NCI-H1694 treated with DMSO at 0.1 percent for 48 hours (cell line): ENCODE measurements around the gene TPBGL.

Experiments used
- DNase-seq: peaks from one replicate; lab custom pipeline; 2025; lab: John Stamatoyannopoulos, UW

The TPBGL gene

GRCh38 chr11:75246006-75246670, 5.6 kb downstream of the TPBGL start:
- DNase-seq = no peak

GRCh38 chr11:75246671-75247350, 6.2 kb downstream of the TPBGL start:
- DNase-seq = no peak

DNA sequence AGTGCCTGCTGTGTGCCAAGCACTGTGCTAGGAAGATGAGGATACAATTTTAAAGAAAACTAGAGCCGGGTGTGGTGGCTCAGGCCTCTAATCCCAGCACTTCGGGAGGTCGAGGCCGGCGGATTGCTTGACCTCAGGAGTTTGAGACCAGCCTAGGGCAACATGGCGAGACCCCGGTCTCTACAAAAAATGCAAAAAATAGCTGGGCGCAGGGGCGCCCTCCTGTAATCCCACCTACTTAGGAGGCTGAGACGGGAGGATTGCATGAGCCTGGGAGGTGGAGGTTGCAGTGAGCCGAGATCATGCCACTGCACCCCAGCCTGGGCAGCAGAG, 8.3 kb downstream of the TPBGL start:
- DNase-seq = no peak

DNA sequence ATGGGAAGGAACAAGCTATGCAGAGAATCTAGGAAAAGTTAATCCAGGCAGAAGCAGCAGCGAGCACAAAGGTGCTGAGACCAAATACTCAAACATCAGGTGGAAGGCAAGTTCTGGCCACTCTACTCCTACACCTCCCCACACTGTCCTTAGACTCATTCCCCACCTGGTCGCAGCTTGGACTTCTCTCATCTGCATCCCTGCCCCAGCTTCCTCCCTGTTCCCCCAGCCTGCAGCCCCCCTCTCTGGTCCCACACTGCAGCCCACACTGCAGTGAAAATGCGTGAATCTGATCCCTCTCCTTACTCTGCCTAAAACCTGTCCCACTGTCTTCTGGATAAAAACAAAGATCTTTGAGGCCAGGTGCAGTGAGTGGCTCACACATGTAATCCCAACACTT, 9.1 kb downstream of the TPBGL start:
- no peak for DNase-seq

- DNase-seq = no peak
Observed at GRCh38 chr11:75254326-75254725, 13.8 kb downstream of the TPBGL start.

- no peak for DNase-seq
Observed at GRCh38 chr11:75260396-75261170, 20.0 kb downstream of the TPBGL start.

DNA sequence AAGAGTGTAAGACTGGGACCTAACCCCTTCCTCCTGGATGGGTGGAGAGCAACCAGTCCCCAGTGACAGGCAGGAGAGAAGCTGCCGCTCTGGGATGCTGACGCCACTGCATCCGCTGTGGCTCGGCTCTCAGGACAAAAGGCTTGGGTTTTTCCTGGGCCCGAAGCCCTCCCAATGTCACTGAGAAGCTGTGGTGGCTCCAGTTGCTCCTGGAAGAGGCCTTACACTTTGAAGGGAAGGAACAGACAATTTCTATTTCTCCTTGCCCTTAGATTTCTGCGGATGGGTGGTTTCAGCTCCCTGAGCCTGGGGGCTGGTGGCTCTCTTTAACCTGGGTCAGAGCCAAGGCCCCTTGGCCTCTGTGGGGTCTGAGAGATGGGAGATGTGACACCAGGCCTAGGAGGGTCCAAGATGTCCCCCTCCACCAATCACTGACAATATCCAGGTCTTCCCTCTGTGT, 21.4 kb downstream of the TPBGL start:
- DNase-seq = no peak

DNA sequence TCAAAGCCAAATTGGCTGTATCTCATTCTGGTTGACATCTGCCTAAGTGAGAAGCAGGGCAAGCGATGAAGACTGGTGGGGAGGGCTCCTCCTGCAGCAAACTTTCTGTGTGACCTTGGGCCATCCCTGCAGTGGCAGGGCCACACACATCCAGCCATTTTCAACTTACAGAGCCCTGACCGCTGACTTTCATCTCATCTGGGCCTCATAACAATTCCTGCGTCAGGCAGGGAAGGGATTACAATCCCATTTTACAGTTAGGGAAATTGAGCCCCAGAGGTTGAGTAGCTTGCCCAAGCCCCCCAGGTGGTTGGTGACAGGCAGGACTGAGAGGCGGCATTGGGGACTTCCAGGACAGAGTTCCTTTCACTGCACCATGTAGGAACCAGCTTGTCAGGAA, 21.9 kb downstream of the TPBGL start:
- DNase-seq = no peak

- no peak for DNase-seq
Observed at GRCh38 chr11:75262961-75263852, 22.6 kb downstream of the TPBGL start.

- no peak for DNase-seq
Observed at GRCh38 chr11:75263944-75264349, 23.4 kb downstream of the TPBGL start.

DNA sequence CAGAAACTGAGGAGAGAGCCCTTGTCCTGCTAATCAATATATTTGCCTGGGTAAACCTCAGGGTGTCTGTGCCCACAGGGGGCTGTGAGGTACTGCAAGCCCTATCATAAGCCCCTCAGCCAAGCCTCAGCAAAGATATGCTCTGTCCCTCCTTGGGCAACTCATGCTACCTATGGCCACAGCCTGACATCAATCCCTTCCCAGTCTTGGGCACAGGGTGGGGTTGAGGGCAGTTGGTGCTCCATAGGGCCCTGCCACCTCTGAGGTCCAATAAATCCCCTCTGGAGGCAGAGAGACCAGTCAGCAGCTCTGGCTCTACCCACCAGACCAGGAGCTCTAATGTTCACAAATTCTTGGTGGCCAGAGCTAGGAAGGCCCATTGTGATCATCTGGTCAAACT, 23.8 kb downstream of the TPBGL start:
- DNase-seq = no peak

DNA sequence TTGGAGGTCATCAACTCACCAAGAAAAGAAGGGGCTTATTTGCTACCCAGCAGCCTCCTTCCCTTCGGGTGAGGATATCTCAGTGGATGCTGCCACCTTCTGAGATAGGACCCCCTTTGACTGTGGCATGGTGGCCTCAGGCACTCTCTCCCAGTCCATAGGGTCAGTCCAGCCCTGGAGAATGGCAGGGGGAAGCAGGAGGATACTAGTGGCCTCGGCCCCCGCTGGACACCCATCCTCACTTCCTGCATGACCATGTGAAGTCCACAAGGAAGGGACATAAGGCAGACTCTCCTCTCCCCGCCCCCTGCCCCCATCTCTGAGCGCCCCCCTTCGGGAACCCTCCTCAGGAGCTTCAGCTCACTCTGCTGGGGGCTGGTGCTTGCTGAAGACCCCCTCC, 24.4 kb downstream of the TPBGL start:
- DNase-seq = no peak

DNA sequence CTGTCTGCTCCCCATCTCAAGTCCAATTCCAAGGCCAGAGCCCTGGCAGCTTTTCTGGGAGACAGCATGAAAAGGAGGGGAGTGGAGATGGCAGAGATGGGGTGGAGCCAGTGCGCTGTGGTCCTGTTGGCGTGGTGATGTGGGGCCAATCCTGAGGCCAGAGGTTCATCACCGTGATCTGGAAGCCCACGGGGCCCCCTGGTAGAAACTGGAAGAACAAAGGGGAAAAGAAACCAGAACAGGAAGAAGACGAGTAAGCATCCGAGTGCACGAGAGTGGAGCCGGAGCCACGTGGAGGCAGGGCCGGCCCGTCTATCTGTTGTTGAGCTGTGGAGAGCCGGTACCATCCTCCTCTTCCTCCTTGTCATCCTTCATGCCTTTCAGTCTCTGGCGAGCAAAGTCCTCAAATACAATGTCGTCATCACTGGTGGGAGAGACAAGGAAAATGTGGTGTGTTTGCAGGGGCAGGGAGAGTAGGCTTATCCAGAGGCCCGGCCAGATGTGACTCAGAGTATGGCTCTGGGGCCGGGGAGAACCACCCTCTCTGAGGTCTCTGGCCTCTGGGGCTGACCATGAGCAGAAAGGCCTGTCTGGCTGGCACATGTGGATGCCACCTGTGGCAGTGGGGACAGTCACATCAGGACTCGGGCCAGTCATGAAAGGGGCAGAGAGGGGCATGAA, 25.4 kb downstream of the TPBGL start:
- DNase-seq = no peak

- no peak for DNase-seq
Observed at GRCh38 chr11:75267171-75267970, 26.8 kb downstream of the TPBGL start.

DNA sequence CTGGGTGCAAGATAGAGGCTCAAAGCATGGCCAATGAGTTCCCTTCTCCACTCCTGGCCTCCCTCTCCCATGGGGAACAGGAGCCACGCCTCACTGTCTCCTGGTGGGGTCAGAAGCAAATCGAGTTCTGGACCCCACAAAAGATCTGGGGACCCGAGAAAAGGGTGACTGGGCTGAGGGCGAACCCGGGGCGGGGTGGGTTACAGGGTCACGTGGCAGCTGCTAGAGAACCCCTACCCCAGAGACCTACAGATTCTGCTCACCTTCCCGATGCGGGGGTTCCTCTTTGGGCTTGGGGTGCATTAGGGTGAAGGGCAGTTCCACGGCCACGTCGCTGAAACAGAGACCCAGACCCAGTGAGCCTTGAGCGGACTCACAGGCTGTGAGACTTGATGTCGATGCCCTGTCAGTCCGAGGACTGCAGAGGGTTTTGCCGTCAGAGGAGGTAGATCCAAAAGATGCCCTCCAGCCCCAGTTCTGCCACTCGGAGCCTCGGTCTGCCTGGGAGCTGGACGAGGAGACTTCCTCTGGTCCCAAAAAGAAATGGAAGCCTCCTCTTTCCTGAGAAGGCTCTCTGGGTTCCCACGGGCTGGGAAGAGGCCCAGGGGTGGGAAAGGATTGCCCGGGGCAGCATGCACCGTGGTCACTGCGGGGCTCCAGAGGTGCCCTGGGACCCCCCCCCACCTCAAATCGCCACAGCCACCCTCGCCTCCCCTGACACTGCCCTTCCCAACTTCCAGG, 28.2 kb downstream of the TPBGL start:
- no peak for DNase-seq

DNA sequence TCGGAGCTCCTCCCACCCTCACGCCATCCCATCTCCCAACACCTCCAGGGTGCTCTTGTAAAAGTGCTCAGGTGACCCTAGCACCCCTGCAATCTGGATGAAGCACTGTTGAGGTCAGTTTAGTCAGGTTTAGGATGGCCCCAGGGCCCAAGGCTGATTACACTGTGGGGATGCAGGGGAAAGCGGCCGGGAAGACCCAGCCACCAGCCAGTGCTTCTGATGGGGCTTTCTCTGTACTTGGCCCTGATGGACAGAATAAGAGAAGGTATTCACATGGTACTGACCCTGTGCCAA, 28.7 kb downstream of the TPBGL start:
- DNase-seq = no peak

GRCh38 chr11:75269896-75270295, 29.3 kb downstream of the TPBGL start:
- DNase-seq = no peak

GRCh38 chr11:75270896-75271418, 30.4 kb downstream of the TPBGL start:
- no peak for DNase-seq

GRCh38 chr11:75271730-75272129, 31.2 kb downstream of the TPBGL start:
- DNase-seq = no peak

- no peak for DNase-seq
Observed at GRCh38 chr11:75272391-75272790, 31.8 kb downstream of the TPBGL start.
